AG04449 (cell line): Measurements from ENCODE around the gene PPP2CA.

Experiments used
- CTCF ChIA-PET: fragments of 350-600 bp; formaldehyde crosslinking; extraction: SDS; loops from one replicate; lab custom pipeline; 2021; ENCODE audit warnings: antibody characterized with exemption; lab: Yijun Ruan, JAX
- POLR2A ChIA-PET: fragments of 400-600, 350-600 bp; formaldehyde crosslinking; extraction: SDS; loops from one replicate; lab custom pipeline; 2020; ENCODE audit warnings: antibody characterized with exemption, inconsistent platforms; lab: Yijun Ruan, JAX
- DNase-seq: peaks from one replicate; pipeline ENCODE4 v3.0.0-alpha.2; 2010; ENCODE audit warnings: low read depth, low spot score
- H3K4me3 ChIP-seq: 2 replicates; pipeline ENCODE4 v1.5.1; 2011; ENCODE audit warnings: low read depth, mild to moderate bottlenecking, control low read depth, low read length
- CTCF ChIP-seq: IDR thresholded peaks from one replicate; pipeline ENCODE4 v1.5.1; 2011; ENCODE audit warnings: mild to moderate bottlenecking, moderate library complexity, low read length, control low read depth, inconsistent platforms; ENCODE audit not compliant: insufficient read depth; ENCODE audit errors: missing control alignments

The PPP2CA gene

GRCh38 chr5:134145041-134145757 is 80.7 kb downstream of the PPP2CA start:
- no peak for TF ChIP-seq CTCF
- DNase-seq: no peak
- CTCF ChIA-PET: interaction anchor here (1.0 to 36.5 kb wide), 13 partner anchors 4 to 1034 kb away, joined by 3 to 1500 read pairs (median 5); no protein-coding TSS in a partner anchor
- H3K4me3 ChIP-seq: no peak overlapping the region
- POLR2A ChIA-PET: interaction anchor here (1.1 kb wide), 1 partner anchor 31 kb away, joined by 3 read pairs; the partner anchor contains the start of gene SKP1
